Brain microvascular endothelial cell (primary cell): ENCODE data around the gene SLC6A19.

ENCODE experiments used
- DNase-seq: peaks from one replicate; pipeline ENCODE4 v3.0.0-alpha.2; 2020
- H3K27ac ChIP-seq: fragments of 250-450 bp; sonication (Bioruptor Pico); 2 replicates; pipeline ENCODE4 v1.5.1; 2020; ENCODE audit warnings: mild to moderate bottlenecking, moderate library complexity
- H3K27me3 ChIP-seq: fragments of 250-450 bp; sonication (Bioruptor Pico); replicated peaks from 2 replicates; pipeline ENCODE4 v1.5.1; 2020; ENCODE audit warnings: mild to moderate bottlenecking
- H3K36me3 ChIP-seq: fragments of 250-450 bp; sonication (Bioruptor Pico); replicated peaks from 2 replicates; pipeline ENCODE4 v1.5.1; 2020; ENCODE audit warnings: mild to moderate bottlenecking
- H3K4me3 ChIP-seq: 2 replicates; pipeline ENCODE4 v1.5.1; 2011; ENCODE audit warnings: low read depth, mild to moderate bottlenecking, control low read depth, low read length, moderate library complexity
- in situ Hi-C: cut with HindIII; loops from 2 replicates; pipeline ENCODE4 v1.10.0; 2017; ENCODE audit warnings: low sequenced_read_pairs, low pct_ligation_motif_present
- TF ChIP-seq, protein P1 (sequence below): IDR thresholded peaks from 2 replicates; pipeline ENCODE4 v1.5.1; 2011; ENCODE audit warnings: low read depth, mild to moderate bottlenecking, moderate library complexity, low read length, control low read depth, inconsistent platforms; ENCODE audit errors: missing control alignments

Gene SLC6A19

DNA sequence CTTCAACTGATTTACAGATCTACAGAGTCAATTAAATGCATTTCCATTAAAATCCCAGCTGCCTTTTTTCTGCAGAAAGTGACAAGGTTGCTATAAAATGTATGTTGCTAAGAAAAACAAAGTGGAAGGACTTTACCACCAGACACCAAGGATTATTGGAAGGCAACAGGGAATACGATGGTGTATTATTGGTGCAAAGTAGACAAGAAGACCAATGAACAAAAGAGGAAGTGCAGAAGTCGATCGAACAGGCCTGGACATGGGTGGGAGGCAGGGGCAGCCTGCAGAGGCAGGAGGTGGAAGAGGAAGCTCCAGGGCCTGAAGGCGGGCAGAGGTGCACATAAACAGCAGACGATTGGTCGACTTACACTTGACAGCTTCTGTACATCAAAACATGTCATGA is 10.6 kb upstream of the SLC6A19 start:
- no peak overlapping the region for H3K27ac ChIP-seq
- H3K27me3 ChIP-seq: no peaks in the 10 kb centered on the region
- no peak overlapping the region for H3K4me3 ChIP-seq
- H3K36me3 ChIP-seq: no peaks in the 10 kb centered on the region
- in situ Hi-C loops: no loop called here
- no peak for DNase-seq
- TF ChIP-seq, protein P1, sequence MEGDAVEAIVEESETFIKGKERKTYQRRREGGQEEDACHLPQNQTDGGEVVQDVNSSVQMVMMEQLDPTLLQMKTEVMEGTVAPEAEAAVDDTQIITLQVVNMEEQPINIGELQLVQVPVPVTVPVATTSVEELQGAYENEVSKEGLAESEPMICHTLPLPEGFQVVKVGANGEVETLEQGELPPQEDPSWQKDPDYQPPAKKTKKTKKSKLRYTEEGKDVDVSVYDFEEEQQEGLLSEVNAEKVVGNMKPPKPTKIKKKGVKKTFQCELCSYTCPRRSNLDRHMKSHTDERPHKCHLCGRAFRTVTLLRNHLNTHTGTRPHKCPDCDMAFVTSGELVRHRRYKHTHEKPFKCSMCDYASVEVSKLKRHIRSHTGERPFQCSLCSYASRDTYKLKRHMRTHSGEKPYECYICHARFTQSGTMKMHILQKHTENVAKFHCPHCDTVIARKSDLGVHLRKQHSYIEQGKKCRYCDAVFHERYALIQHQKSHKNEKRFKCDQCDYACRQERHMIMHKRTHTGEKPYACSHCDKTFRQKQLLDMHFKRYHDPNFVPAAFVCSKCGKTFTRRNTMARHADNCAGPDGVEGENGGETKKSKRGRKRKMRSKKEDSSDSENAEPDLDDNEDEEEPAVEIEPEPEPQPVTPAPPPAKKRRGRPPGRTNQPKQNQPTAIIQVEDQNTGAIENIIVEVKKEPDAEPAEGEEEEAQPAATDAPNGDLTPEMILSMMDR: no peak

DNA sequence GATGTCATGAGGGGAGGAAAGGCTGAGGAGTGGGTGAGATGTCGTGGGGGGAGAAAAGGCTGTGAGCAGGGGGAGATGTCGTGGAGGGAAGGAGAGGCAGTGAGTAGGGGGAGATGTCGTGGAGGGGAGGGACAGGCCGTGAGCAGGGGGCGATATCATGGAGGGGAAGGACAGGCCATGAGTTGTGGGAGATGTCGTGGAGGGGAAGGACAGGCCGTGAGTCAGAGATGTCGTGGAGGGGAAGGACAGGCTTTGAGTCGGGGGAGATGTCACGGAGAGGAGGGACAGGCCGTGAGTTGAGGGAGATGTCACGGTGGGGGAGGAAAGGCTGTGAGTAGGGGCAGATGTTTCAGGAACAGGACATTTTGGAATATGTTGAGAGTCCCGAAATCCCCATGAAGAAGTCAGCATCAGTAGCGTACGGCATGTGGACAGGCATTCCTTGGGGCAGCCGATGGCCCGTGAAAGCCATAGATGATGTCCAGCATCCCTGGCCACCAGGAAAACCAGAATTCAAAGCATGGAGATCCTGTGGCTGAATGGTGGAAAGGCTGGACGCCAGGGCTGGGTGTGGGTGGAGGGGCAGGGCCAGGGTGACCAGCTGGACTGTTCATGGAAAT is 8.3 kb upstream of the SLC6A19 start:
- TF ChIP-seq, protein P1: no peak
- no peak overlapping the region for H3K4me3 ChIP-seq
- no peaks in the 10 kb centered on the region for H3K27me3 ChIP-seq
- in situ Hi-C loops: no loop called here
- DNase-seq: no peak
- H3K36me3 ChIP-seq: no peaks in the 10 kb centered on the region
- no peak overlapping the region for H3K27ac ChIP-seq

DNA sequence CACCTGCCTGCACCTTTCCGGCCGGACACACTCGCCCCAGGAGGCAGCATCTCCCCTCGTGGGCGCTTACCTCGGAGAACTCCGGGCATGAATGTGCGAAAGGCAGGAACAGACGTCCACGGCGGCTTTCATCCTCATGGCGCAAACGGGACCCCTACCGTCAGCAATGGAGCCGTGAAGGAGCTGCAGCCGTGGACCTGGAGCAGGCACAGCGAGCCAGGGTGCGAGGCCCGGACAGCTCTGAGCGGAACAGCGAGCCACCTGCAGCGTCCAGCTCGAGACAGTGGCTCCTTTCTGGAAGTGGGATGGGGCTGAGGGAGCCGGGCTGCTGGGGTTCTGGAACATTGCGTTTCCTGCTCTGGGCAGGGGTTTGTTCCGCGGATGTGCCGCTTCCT is 7.8 kb upstream of the SLC6A19 start:
- Histone ChIP-seq H3K27ac (no peak overlapping the region), H3K27me3 (no peaks in the 10 kb centered on the region), H3K4me3 (no peak overlapping the region), H3K36me3 (no peaks in the 10 kb centered on the region)
- TF ChIP-seq, protein P1: no peak
- in situ Hi-C loops: no loop called here
- no peak for DNase-seq

DNA sequence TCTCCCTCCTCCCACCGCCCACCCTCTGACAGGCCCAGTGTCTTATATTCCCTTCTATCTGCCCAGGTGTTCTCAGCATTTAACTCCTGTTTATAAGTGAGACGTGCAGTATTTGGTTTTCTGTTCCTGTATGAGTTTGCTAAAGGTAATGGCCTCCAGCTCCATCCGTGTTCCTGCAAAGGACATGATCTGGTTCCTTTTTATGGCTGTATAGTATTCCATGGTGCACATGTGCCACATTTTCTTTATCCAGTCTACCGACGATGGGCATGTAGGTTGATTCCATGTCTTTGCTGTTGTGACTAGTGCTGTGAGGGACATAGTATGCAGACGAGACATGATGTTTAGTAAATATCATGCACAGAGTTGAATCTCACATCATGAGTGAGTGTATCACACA is 7.0 kb upstream of the SLC6A19 start:
- DNase-seq: no peak
- in situ Hi-C loops: no loop called here
- no peaks in the 10 kb centered on the region for H3K36me3 ChIP-seq
- H3K27ac ChIP-seq: no peak overlapping the region
- H3K4me3 ChIP-seq: no peak overlapping the region
- TF ChIP-seq, protein P1: no peak
- peaks cover 3% of the 10 kb centered on the region for H3K27me3 ChIP-seq

DNA sequence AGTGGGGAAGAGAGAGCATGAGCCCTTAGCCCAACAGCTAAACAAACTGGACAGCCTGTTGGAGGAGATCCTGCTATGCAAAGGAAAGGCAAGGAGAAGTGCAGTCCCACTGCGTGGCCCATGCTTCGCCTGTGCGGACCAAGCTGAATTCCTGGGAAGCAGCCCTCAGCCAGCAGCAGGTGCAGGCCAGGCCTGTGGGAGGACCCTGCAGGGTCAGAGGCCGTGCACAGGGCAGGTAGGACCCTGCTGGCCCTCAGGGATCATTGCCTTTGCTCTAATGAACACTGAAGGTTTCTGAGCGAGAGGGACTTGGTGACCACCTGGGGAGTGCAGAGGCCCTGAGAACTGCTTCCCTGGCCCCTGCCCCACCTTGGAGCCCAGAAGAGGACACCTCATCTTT is 6.0 kb upstream of the SLC6A19 start:
- no peak for DNase-seq
- in situ Hi-C loops: no loop called here
- Histone ChIP-seq H3K36me3 (no peaks in the 10 kb centered on the region), H3K27me3 (peaks cover 5% of the 10 kb centered on the region), H3K27ac (no peak overlapping the region), H3K4me3 (no peak overlapping the region)
- TF ChIP-seq, protein P1: no peak

DNA sequence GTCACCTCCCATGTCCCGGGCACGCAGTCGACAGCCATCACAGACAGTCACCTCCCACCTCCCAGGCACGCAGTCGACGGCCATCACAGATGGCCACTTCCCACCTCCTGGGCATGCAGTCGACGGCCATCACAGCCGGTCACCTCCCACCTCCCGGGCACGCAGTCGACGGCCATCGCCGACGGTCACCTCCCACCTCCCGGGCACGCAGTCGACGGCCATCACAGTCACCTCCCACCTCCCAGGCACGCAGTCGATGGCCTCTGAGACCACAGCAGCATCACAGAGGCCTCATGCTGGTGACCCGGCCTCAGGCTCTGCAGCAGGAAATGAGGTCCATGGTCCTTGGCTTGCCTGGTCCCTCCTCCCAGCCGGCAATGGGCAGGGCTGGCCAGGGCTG is 5.5 kb upstream of the SLC6A19 start:
- peaks cover 5% of the 10 kb centered on the region for H3K27me3 ChIP-seq
- TF ChIP-seq, protein P1: no peak
- no peak overlapping the region for H3K4me3 ChIP-seq
- in situ Hi-C loops: no loop called here
- DNase-seq: no peak
- H3K36me3 ChIP-seq: no peaks in the 10 kb centered on the region
- no peak overlapping the region for H3K27ac ChIP-seq
